H1 (cell line): ENCODE results near the gene CAMKK1. TPM values are rescaled to one million over a fixed set of nuclear protein-coding genes. Genes with fewer than 3 reads are reported as not detected.

ENCODE experiments used
- ATF3 ChIP-seq: IDR thresholded peaks from 2 replicates; pipeline ENCODE4 v1.6.1; 2011; ENCODE audit warnings: low read depth, mild to moderate bottlenecking, low read length; ENCODE audit not compliant: insufficient read depth
- POLR2A ChIP-seq, 2 experiments: IDR thresholded peaks; 1 replicate in 1 of 2; 2 replicates in 1 of 2; pipeline ENCODE4 v1.6.1; 2011; ENCODE audit warnings: low read depth in 2 of 2, low read length in 2 of 2, mild to moderate bottlenecking in 2 of 2; ENCODE audit errors: control extremely low read depth in 1 of 2
- POU5F1 ChIP-seq: IDR thresholded peaks from 2 replicates; pipeline ENCODE4 v1.6.1; 2011; ENCODE audit warnings: low read depth, mild to moderate bottlenecking, low read length, moderate library complexity
- RBBP5 ChIP-seq: IDR thresholded peaks from 2 replicates; pipeline ENCODE4 v1.7.1; 2012; ENCODE audit warnings: low read depth, mild to moderate bottlenecking, inconsistent platforms, low read length, moderate library complexity, borderline replicate concordance
- SIN3A ChIP-seq, 2 experiments: IDR thresholded peaks in 1 of 2; conservative IDR thresholded peaks in 1 of 2; 2 replicates each; pipeline ENCODE4 v1.6.1; 2011 to 2012; ENCODE audit warnings: low read length in 2 of 2, improper control_type of control experiment in 1 of 2, low read depth in 1 of 2, mild to moderate bottlenecking in 1 of 2
- SIRT6 ChIP-seq: IDR thresholded peaks from one replicate; pipeline ENCODE4 v1.7.1; 2012; ENCODE audit warnings: low read length, inconsistent platforms
- SP2 ChIP-seq: IDR thresholded peaks from 2 replicates; pipeline ENCODE4 v1.6.1; 2012; ENCODE audit warnings: mild to moderate bottlenecking, low read length, inconsistent platforms
- TAF1 ChIP-seq: IDR thresholded peaks from 2 replicates; pipeline ENCODE4 v1.6.1; 2011; ENCODE audit warnings: mild to moderate bottlenecking, low read depth, low read length
- polyA plus RNA-seq, 7 experiments: library from polyadenylated mRNA; depleted of rRNA in 3 of 7; stranded (reverse) in 5 of 7; unstranded in 2 of 7; fragments of >200 nt in 5 of 7; fragments of 200-250 nt in 2 of 7; gene quantifications; 1 replicate in 5 of 7; 2 replicates in 1 of 7; 4 replicates in 1 of 7; pipeline versions ENCODE4 v1.2.1 to v1.2.3, GENCODE V29; 2011 to 2013; ENCODE audit warnings: missing spikeins in 2 of 7, mixed read lengths in 2 of 7
- total RNA-seq: library from RNA; stranded (reverse); fragmentation: NEBNext Ultra II Directional; extraction: Animal tissue kit (Norgen Biotek cat#: 25700); gene quantifications from 2 replicates; pipeline ENCODE4 v1.2.1, GENCODE V29; 2021
- TF ChIP-seq, protein P1 (sequence below): fragments of 300-600 bp; sonication (generic); IDR thresholded peaks from 2 replicates; pipeline ENCODE4 v1.7.1; 2012; ENCODE audit warnings: low read length, moderate library complexity, mild to moderate bottlenecking, inconsistent platforms; ENCODE audit not compliant: insufficient replicate concordance

Gene CAMKK1
- total and polyA plus RNA-seq, 2 of the 8 experiments (the other 6 are each of a cell fraction or from before 2014, with no cell fraction given) = 7.1 to 7.6 TPM

DNA sequence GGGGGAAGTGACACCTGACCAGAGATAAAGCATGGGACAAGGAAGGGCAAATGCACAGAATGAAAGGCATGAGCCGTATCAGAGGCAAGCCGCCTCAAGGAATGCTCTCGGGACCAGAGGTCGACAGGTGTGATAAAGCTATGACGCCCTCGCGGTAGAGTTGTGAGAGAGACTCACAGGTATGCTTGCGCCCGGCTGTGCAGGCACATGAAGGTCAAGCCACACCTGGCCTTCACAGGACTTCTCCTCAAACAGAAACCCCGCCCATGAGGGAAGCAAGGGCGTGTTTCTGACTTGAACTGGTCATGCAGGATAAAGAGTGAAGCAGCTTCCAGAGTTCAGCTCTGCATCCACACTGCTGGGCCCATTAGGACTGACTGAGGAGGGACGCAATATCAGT is 54.6 kb downstream of the CAMKK1 start (continued):
- TF ChIP-seq, protein P1, sequence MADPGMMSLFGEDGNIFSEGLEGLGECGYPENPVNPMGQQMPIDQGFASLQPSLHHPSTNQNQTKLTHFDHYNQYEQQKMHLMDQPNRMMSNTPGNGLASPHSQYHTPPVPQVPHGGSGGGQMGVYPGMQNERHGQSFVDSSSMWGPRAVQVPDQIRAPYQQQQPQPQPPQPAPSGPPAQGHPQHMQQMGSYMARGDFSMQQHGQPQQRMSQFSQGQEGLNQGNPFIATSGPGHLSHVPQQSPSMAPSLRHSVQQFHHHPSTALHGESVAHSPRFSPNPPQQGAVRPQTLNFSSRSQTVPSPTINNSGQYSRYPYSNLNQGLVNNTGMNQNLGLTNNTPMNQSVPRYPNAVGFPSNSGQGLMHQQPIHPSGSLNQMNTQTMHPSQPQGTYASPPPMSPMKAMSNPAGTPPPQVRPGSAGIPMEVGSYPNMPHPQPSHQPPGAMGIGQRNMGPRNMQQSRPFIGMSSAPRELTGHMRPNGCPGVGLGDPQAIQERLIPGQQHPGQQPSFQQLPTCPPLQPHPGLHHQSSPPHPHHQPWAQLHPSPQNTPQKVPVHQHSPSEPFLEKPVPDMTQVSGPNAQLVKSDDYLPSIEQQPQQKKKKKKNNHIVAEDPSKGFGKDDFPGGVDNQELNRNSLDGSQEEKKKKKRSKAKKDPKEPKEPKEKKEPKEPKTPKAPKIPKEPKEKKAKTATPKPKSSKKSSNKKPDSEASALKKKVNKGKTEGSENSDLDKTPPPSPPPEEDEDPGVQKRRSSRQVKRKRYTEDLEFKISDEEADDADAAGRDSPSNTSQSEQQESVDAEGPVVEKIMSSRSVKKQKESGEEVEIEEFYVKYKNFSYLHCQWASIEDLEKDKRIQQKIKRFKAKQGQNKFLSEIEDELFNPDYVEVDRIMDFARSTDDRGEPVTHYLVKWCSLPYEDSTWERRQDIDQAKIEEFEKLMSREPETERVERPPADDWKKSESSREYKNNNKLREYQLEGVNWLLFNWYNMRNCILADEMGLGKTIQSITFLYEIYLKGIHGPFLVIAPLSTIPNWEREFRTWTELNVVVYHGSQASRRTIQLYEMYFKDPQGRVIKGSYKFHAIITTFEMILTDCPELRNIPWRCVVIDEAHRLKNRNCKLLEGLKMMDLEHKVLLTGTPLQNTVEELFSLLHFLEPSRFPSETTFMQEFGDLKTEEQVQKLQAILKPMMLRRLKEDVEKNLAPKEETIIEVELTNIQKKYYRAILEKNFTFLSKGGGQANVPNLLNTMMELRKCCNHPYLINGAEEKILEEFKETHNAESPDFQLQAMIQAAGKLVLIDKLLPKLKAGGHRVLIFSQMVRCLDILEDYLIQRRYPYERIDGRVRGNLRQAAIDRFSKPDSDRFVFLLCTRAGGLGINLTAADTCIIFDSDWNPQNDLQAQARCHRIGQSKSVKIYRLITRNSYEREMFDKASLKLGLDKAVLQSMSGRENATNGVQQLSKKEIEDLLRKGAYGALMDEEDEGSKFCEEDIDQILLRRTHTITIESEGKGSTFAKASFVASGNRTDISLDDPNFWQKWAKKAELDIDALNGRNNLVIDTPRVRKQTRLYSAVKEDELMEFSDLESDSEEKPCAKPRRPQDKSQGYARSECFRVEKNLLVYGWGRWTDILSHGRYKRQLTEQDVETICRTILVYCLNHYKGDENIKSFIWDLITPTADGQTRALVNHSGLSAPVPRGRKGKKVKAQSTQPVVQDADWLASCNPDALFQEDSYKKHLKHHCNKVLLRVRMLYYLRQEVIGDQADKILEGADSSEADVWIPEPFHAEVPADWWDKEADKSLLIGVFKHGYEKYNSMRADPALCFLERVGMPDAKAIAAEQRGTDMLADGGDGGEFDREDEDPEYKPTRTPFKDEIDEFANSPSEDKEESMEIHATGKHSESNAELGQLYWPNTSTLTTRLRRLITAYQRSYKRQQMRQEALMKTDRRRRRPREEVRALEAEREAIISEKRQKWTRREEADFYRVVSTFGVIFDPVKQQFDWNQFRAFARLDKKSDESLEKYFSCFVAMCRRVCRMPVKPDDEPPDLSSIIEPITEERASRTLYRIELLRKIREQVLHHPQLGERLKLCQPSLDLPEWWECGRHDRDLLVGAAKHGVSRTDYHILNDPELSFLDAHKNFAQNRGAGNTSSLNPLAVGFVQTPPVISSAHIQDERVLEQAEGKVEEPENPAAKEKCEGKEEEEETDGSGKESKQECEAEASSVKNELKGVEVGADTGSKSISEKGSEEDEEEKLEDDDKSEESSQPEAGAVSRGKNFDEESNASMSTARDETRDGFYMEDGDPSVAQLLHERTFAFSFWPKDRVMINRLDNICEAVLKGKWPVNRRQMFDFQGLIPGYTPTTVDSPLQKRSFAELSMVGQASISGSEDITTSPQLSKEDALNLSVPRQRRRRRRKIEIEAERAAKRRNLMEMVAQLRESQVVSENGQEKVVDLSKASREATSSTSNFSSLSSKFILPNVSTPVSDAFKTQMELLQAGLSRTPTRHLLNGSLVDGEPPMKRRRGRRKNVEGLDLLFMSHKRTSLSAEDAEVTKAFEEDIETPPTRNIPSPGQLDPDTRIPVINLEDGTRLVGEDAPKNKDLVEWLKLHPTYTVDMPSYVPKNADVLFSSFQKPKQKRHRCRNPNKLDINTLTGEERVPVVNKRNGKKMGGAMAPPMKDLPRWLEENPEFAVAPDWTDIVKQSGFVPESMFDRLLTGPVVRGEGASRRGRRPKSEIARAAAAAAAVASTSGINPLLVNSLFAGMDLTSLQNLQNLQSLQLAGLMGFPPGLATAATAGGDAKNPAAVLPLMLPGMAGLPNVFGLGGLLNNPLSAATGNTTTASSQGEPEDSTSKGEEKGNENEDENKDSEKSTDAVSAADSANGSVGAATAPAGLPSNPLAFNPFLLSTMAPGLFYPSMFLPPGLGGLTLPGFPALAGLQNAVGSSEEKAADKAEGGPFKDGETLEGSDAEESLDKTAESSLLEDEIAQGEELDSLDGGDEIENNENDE = no peak
- TF ChIP-seq TAF1 (no peak), SP2 (no peak), SIN3A (conservative IDR thresholded peaks at IDR 0.05 in 1 of 2, IDR thresholded peaks at IDR 0.05 in 1 of 2; ENCODE audit: low read depth in 1 of 2, low read length in 2 of 2) (no peak), POLR2A (IDR thresholded peaks at IDR 0.05; ENCODE audit: control extremely low read depth in 1 of 2, low read depth in 2 of 2, low read length in 2 of 2) (no peak), RBBP5 (no peak), SIRT6 (no peak), ATF3 (no peak), POU5F1 (no peak)
